Left lobe of liver (tissue), 1 donor: ENCODE results near the gene LDHA. TPM values are rescaled to one million over a fixed set of nuclear protein-coding genes. Genes with fewer than 3 reads are reported as not detected.

ENCODE experiments used
- total RNA-seq: library from RNA; stranded (reverse); gene quantifications from one replicate; pipeline ENCODE4 v1.2.1, GENCODE V29; 2021
- donor health status: DM: no; HTN: yes; CAD: no.

LDHA gene
- total RNA-seq, 1 donor from 2014 or later = 450 TPM

Other genes starting within 250 kb of the LDHA start
- not detected for gene MRGPRX4, start 221.7 kb upstream of the LDHA start, total RNA-seq
- gene SAA4, start 157.8 kb upstream of the LDHA start, total RNA-seq = 738 TPM
- gene SAA2, start 145.9 kb upstream of the LDHA start, total RNA-seq = 26,068 TPM
- gene SAA1, start 128.3 kb upstream of the LDHA start, total RNA-seq = 34,062 TPM
- 37.4 TPM for gene HPS5, start 72.4 kb upstream of the LDHA start, total RNA-seq
- 11.3 TPM for gene GTF2H1, start 72.0 kb upstream of the LDHA start, total RNA-seq
- not detected for gene LDHC, start 17.8 kb downstream of the LDHA start, total RNA-seq
- gene LDHAL6A, start 61.3 kb downstream of the LDHA start, total RNA-seq = not detected
- 16.8 TPM for gene TSG101, start 132.4 kb downstream of the LDHA start, total RNA-seq
- gene UEVLD, start 194.2 kb downstream of the LDHA start, total RNA-seq = 8.2 TPM
- gene MISFA, start 205.2 kb downstream of the LDHA start, total RNA-seq = 1.2 TPM
- 6.8 TPM for gene SPTY2D1, start 239.8 kb downstream of the LDHA start, total RNA-seq